ENCODE measurements around the gene FNBP1.
"Not testable (repeated sequence)": the region's sequence is repeated elsewhere in the genome, so short reads cannot be mapped to it uniquely, and the experiment has no call there.

- TF ChIP-seq EZH2 (IDR thresholded peaks at IDR 0.05; ENCODE audit: borderline replicate concordance, insufficient read depth, low read depth, low read length, poor library complexity, severe bottlenecking), result not testable (repeated sequence)
- TF ChIP-seq, protein P1, sequence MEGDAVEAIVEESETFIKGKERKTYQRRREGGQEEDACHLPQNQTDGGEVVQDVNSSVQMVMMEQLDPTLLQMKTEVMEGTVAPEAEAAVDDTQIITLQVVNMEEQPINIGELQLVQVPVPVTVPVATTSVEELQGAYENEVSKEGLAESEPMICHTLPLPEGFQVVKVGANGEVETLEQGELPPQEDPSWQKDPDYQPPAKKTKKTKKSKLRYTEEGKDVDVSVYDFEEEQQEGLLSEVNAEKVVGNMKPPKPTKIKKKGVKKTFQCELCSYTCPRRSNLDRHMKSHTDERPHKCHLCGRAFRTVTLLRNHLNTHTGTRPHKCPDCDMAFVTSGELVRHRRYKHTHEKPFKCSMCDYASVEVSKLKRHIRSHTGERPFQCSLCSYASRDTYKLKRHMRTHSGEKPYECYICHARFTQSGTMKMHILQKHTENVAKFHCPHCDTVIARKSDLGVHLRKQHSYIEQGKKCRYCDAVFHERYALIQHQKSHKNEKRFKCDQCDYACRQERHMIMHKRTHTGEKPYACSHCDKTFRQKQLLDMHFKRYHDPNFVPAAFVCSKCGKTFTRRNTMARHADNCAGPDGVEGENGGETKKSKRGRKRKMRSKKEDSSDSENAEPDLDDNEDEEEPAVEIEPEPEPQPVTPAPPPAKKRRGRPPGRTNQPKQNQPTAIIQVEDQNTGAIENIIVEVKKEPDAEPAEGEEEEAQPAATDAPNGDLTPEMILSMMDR (IDR thresholded peaks at IDR 0.05), result not testable (repeated sequence)
Observed at GRCh38 chr9:130021842-130022241, 21.1 kb downstream of the FNBP1 start.

Measured in B cell (primary cell).